GM18909 (cell line): ENCODE results near the gene DQX1.

ENCODE experiments used
- ATAC-seq: cut with Tn5 transposase; IDR thresholded peaks from one replicate; pipeline ENCODE4 v1.9.1; 2021; ENCODE audit warnings: mild to moderate bottlenecking; ENCODE audit not compliant: unreplicated experiment, poor library complexity

DQX1 gene

GRCh38 chr2:74512744-74513604, 13.1 kb downstream of the DQX1 start:
- no peak for ATAC-seq

GRCh38 chr2:74511104-74511989, 14.7 kb downstream of the DQX1 start:
- ATAC-seq = no peak

- ATAC-seq = no peak
Measured at GRCh38 chr2:74510272-74510671, 15.8 kb downstream of the DQX1 start.

GRCh38 chr2:74507926-74508520, 18.0 kb downstream of the DQX1 start:
- ATAC-seq = peak; percentile 13

GRCh38 chr2:74507145-74507925, 18.7 kb downstream of the DQX1 start, which contains the start of gene PCGF1:
Gene PCGF1 (minus strand): TSS chr2:74507695. CDS start chr2:74507668, 27 bp downstream.
- peak; percentile 90 for ATAC-seq

GRCh38 chr2:74505448-74506246, 20.4 kb downstream of the DQX1 start:
- ATAC-seq = no peak

- ATAC-seq = no peak
Measured at GRCh38 chr2:74504591-74504990, 21.4 kb downstream of the DQX1 start.

- ATAC-seq = no peak
Measured at GRCh38 chr2:74503506-74504475, 22.2 kb downstream of the DQX1 start.

GRCh38 chr2:74502720-74503505, 23.1 kb downstream of the DQX1 start:
- peak; percentile 39 for ATAC-seq

GRCh38 chr2:74502147-74502719, 23.8 kb downstream of the DQX1 start:
- no peak for ATAC-seq

GRCh38 chr2:74501335-74502071, 24.5 kb downstream of the DQX1 start:
- no peak for ATAC-seq

GRCh38 chr2:74500578-74500946, 25.5 kb downstream of the DQX1 start:
- ATAC-seq = no peak

- ATAC-seq = no peak
Measured at GRCh38 chr2:74499940-74500577, 26.0 kb downstream of the DQX1 start.

- no peak for ATAC-seq
Measured at GRCh38 chr2:74499267-74499939, 26.6 kb downstream of the DQX1 start, which contains the start of gene LBX2. Gene LBX2 (minus strand): TSS chr2:74499603. CDS start chr2:74499537, 66 bp downstream.
